Measurements from ENCODE around the gene HSD17B14.
"Not testable (repeated sequence)": the region's sequence is repeated elsewhere in the genome, so short reads cannot be mapped to it uniquely, and the experiment has no call there.

Gene HSD17B14

DNA sequence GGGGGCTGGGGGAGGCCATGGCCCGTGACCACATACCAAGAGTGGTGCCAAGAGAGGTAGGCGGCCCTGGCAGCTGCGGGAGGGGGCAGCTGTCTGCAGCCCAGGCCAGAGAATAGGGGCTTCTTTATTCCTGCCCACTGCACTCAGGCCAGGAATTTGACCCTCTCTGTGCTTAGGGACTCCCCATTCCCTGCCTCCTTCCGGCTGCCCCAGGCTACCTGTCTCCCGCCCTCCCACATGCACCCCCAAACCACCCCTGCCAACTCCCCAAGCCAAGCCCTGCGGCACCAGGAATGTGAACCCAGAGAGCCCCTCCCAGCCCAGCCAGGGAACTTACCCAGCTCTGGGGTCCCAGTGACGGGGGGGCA is 31.4 kb upstream of the HSD17B14 start:
- DNase-seq (ENCODE audit: low spot score) = no peak

DNA sequence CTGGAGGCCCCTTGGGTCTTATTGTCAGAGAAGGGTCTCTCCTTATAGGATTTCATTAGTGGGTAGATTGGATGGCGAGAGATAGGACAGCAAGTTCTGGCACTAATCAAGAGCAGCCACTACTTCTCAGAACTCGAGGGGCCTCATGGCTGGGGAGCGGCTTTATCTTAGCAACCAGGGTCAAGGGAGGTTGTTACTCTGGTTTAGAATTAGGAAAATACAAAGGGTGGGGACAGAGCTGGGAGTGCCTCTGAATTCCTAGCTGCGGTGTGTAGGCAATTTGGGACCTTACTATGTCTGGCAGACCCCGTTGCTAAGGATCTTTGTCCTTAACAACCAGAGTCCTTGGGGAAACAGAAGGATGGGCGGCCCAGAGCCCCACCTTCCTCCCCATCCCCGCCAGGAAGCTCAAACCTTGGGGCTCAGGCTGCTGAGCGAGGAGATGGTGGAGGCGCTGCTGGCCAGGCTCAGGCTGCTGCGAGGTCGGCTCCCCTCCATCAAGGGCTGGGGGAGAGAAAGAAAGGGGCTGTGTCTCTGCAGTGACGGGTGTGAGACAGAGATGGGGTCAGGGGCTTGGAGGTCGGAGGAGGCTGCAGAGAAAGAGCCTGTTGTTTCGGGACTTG is 30.9 kb upstream of the HSD17B14 start:
- DNase-seq (ENCODE audit: low spot score) = no peak

DNA sequence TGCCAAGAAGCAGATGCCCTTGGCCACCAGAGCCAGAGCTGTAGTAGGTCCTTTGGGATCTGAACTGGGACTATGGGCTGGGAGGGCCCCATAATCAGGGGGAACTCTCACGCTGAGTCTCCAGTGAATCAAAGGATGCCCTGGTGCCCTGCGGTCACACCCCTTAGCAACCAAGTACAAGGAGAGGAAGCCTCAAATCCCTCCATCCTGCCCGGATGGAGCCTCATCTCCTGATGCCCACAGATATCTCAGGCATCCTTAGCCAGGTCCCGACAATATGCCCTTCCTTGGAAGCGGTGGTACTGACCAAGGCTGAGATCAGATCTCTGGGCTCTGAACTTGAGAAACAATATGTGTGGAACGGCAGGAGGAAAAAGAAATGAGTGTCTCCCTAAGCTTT is 30.4 kb upstream of the HSD17B14 start:
- no peak for DNase-seq (ENCODE audit: low spot score)

DNA sequence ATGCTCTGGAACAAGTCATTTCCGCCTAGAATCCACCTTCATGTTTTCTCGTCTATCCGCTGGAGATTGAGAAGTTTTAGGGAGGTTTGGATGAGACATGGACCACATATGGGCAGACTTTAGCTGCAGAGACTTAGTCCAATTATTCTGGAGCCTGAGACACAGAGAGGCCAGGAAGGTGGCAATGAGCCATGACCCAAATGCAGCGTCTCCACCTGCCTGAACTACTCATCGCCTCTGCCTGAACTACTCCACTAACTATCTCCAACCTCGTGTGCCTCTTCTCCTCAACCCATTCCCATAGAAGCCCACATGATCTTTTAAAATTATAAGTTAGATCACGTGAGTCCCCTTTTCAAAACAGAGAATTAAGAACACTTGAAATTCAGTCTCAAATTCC is 26.5 kb upstream of the HSD17B14 start:
- DNase-seq (ENCODE audit: low spot score) = no peak

DNA sequence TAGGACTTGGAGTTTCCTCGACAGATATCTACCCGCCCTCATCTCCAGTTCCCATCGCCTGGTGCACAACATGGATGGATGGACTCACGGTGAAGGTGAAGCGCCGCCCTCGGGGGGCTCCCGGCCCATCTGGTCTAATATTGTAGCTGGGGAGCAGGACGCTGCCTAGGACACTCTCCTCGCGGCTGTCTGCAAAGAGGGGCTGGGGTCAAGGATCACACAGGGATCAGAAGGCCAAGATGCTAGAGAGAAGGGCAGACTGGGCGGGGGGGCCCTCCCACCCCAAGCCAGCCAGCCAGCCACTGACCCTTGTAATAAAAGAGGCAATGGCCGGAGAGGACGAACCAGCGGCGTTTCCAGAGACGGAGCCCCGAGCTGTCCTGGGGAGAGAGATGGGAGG is 25.0 kb upstream of the HSD17B14 start:
- DNase-seq (ENCODE audit: low spot score) = no peak

DNA sequence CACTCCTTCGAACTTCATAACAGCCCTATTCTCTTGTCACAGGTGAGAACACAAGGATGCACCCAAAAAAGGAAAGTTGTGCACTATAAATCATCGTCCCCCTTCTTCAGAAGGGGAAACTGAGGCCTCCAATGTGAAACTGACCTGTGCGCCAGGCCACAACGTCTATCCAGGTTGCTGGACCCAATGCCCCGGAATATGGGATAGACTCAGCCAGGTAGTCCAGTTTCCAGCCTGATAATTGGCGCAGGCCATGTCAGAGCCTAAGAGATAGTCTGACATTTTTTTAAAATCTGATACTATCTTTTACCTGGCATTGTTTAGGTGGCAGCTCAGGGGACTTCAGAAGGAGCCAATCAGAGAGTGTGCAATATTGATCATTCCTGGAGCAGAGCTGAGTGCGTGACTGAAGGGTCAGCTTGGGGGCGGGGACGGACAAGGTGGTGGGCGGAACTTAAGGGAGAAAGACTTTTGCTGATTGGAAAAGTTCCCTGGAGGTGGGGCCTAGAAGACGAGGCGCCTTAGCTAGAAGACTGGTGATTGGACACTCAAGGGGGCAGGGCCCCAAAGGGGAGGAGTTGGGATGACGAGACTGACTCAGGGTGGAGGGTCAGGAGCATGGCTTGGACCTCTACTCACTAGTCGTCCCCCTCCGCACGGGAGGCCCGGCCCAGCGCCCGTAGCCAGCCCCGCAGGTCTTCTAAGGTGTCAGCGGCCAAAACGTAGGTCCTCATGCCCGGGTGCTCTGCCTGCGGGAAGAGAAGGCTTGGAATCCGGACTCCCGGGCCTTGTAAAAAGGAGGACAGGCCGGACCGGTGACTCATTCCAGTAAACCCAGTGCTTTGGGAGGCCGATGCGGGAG is 23.7 kb upstream of the HSD17B14 start:
- peak; percentile 52 for DNase-seq (ENCODE audit: low spot score)

DNA sequence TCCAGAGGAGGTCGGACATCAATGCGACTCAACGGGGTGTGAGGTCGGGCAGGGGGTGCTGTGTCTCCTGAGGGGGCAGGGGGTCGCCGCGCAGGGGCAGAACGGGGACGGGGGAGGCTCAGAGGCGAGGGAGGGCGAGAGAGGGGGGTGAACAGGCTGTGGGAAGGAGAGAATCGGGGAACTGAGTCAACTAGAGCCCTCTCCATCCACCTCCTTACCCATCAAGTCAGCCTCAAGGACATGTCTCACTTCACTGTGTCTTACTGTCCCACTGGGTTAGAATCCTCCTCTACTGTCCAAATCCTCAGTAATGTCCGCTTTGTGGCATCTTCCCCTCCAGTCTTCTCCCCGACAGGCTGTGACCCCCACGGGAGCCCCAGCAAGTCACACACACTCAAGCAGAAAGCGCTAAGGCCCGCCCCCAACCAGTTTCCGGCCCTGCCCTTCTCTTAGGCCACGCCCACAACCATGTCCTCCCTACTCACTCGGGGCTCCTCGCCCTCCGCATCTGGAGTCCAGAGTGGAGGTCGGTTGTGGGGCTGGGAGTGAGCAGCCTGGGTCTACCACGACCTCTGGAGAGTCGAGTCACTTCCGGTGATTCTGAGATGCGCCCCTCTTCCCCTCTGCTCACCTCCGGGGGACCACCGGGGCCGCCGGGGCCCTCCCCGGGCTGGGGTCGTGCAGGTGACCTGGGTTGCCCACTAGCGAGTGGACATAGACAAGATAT is 22.9 kb upstream of the HSD17B14 start:
- DNase-seq (ENCODE audit: low spot score) = no peak

DNA sequence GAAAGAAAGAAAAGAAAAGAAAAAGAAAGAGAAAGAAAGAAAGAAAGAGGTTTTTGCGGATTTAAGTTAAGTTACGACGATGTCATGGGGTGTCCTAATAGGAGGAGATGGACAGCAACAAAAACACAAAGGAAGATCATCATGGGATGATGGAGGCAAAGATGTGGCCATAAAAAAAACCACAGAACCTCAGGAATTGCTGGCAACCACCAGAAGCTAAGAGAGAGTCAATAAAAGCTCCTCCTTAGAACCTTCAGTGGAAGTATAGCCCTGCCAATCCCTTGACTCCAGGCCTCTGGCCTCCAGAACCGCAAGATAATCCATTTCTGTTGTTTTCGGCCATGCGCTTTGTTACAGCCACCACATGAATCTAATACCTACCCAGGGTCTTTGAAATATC is 20.6 kb upstream of the HSD17B14 start:
- DNase-seq (ENCODE audit: low spot score) = no peak

DNA sequence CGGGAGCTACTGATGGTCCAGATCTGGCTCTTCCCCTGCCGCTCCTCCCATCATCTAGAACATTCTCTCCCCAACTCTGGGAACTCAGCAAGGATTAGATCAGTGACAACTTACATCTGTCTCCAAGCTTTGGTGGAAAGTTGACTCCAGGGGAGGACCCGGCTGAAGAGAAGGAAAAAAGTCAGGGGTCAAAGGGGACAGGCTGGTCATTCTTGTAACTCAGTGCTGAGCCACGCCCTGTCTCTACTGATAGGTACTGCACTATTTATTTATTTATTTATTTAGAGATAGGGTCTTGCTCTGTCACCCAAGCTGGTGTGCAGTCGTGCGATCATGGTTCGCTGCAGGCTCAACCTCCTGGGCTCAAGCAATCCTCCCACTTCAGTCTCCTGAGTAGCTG is 17.8 kb upstream of the HSD17B14 start:
- DNase-seq (ENCODE audit: low spot score) = no peak

DNA sequence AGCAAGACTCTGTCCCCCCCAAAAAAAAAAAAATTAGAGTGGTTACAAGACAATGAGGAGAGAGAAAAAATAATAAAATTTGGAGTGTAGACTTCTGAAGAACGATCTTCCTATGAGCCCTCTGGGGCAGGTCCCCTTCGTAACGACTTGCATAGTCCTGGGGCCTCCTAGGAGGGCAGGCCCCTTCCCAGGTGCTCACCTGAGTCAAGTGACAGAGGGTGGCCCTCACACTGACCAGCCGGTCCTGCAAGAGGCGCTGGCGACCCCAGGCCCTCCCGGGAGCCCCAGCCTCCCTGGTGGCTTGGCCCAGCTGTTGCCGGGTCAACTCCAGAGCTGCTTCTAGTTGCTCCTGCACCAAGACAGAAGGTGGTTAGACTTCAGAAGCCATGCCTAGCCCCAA is 17.2 kb upstream of the HSD17B14 start:
- DNase-seq (ENCODE audit: low spot score) = no peak

DNA sequence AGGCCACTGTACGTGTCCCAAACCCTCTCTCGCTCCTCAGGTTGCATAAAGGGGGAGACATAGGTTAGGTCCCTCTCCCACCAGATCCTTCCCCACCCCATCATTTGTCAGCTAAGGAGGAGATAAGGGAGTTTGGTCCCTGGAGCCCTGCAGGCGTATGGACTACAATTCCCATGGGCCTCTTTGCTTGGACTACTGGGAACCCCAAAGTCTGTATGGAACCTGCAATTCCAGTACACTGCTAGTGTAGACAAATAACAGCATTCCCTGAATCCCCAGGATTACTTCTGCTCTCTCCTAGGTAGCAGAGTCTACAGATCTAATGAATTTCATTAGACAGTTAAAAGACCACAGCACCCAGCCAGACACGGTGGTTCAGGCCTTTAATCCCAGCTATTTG is 16.0 kb upstream of the HSD17B14 start:
- DNase-seq (ENCODE audit: low spot score) = no peak

DNA sequence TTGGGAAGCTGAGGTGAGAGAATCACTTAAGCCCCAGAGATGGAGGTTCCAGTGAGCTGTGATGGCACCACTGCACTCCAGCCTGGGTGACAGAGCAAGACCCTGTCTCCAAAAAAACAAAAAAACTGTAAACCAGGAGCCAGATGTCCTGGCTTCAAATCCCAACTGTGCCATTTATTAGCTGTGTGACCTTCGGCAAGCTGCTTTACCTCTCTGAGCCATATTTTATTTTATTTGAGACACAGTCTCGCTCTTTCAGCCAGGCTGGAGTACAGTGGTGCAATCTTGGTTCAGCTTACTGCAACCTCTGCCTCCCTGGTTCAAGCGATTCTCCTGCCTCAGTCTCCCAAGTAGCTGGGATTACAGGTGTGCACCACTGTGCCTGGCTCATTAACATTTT is 10.4 kb upstream of the HSD17B14 start:
- not testable (repeated sequence) for DNase-seq (ENCODE audit: low spot score)

DNA sequence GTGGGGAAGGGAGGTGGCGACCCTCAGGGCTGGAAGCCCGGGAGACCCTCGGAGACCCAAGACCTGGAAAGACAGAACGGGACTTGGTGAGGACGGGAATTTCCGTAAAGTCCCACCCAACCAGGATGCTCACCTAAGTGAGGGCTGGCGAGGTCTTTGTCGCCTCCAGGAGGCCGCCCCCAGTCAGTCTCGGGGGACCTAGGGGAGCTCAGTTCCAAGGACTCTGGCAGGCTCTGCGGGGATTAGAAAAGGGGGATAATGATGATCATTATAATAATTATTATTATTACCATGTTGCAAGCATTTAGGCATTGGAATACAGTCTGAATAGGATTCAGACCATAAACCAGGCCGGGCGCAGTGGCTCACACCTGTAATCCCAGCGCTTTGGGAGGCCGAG is 9.1 kb upstream of the HSD17B14 start:
- no peak for DNase-seq (ENCODE audit: low spot score)

DNA sequence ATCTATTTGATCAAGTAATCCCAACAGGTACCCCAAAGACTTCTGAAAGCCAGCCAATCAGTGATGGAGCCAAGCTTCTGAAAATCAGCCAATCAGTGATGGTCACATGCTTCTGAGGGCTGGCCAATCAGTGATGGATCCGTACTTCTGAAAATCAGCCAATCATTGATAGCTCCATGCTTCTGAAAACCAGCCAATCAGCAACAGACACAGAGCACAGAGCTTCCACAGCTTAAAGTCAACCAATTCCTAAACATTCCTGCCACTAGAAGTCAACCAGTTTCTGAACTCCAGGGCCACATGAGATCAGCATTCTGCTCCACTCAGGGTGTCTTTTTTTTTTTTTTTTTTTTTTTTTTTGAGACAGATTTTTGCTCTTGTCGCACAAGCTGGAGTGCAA is 8.2 kb upstream of the HSD17B14 start:
- DNase-seq (ENCODE audit: low spot score) = no peak

DNA sequence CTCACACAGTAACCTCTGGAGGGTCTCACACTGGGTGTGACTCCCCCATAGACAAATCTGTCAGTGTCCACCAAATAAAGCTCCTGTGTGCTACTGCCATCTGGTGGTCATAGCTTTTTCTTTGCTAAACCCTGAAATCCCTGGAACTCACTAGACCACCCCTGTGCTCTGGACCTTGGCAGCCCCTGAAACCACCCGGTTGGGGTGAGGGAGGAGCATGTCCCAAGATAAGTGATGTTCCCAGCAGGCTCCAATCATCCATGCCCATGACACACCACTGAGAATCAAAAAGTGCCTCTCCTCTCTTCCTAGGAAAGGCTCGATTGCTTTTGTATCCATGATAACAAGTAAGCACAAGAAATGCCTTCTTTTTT is 6.5 kb upstream of the HSD17B14 start:
- peak; percentile 41 for DNase-seq (ENCODE audit: low spot score)

DNA sequence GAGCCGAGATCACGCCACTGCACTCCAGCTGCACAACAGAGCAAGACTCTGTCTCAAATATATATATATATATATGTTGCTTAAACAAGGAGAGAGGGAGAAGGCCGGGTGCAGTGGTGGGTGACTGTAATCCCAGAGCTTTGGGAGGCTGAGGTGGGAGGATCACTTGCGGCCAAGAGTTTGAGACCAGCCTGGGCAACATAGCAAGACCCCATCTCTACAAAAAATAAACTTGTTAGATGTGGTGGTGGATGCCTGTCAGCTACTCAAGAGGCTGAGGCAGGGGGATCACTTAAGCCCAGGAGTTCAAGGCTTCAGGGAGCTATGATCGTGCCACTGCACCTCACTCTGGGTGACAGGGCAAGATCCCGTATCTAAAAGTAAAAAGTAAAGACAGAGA is 5.3 kb upstream of the HSD17B14 start:
- no peak for DNase-seq (ENCODE audit: low spot score)

DNA sequence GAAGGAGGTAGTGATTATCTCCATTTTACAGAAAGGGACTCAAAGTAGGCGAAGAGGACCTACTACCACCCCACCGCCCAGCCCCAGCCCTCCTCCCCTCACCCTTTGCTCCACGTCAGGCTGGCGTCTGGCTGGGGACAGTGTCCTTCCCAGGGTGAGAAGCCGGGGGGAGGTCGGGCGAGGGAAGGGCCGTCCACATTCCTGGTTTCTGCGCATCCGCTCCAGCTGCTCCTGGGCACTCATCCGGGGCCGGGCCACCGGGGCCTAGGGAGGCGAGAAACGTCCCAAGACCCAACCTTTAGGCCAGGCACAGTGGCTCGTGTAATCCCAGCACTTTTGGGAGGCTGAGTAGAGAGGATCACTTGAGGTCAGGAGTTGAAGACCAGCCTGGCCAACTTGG is 4.8 kb upstream of the HSD17B14 start:
- DNase-seq (ENCODE audit: low spot score) = no peak

DNA sequence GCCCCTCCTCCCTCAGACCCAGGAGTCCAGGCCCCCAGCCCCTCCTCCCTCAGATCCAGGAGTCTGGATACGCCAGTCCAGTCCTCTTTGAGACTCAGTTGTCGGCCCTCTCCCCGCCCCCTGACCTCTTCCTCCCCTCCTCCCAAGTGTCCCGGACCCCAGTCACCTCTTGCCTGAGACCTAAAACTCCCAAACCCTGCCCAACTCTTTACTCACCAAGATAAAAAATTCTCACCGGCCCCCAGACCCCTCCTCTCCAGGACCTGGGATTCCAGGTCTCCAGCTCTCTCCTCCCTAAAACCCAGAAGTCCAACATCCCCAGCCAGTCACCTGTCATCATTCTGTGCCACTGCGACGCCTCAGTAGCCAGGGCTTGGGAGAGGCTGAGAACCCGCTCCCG is 1.4 kb upstream of the HSD17B14 start:
- no peak for DNase-seq (ENCODE audit: low spot score)

DNA sequence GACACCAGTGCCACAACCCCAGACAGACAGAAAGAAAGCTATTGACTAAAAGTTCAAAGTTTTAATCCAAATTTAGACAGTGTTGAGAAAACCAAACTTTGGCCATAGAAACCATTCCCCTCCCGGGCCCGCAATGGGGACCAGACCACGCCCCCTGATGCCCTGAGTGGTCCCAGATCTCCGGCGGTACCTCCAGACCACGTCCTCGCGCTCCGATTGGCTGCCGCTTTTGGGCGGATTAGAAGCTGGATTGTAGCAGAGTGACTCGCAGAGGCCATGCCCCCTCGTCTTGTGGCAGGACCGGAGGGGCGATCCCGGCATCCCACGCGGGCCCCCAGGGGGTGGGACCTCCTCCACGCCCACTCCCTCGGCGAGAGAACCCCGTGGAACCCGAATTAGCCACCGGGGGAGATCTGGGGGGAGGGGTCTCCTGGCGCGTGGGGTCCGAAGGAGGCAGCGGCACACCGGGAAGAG is 797 bp upstream of the HSD17B14 start:
- peak; percentile 85 for DNase-seq (ENCODE audit: low spot score)

DNA sequence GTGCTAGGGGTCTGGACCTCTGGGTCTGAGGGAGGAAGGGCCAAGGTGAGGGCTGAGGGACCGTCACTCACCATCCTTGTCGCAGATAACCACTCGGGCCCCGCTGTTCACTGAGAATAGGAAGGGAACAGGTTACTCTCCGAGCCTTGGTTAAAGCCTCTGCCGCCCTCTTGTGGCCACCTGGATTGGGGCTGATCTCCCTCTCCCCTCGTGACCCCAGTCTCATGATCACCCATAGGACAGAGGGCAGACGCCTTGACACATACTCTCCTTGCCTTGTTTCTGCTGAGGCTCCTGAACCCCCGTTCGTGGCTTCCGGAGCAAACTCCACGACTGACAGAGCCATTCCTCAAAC is 580 bp downstream of the HSD17B14 start:
- peak; percentile 80 for DNase-seq (ENCODE audit: low spot score)

DNA sequence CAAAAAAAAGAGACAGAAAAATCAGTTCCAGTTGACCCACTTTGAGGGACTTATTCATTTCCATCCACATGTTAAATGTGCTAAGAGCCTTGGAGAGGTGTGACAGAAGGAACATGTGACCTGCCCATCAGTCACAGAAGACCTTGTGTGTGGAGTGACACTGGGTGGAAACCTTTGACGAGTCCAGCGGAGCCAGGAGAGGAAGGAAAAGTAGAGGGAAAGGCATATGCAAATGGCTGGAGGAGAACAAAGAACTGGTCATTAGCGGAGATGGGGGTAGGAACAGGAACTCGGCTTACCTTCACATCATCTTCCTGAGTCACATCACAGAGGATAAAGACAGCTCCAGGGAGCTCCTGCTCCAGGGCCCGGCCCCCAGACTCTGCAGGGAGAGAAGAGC is 2.3 kb downstream of the HSD17B14 start:
- no peak for DNase-seq (ENCODE audit: low spot score)

DNA sequence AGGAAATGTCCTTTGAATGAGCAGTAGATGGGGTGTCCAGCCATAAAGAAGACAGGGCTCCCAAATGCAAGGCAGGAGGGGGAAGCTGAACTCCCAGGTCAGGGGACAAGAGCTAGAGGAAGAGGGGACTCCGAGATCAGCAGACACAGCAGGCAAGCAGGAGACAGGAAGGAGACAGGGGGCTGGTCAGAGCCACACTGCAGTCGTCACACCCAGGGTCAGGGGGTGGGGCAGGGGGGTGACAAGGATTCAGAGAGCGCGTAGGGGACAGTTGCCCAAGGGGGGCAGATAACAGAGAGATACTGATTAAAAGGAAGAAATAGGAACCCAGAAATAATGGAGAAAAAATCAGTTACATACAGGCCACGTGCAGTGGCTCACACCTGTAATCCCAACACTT is 3.2 kb downstream of the HSD17B14 start:
- no peak for DNase-seq (ENCODE audit: low spot score)

DNA sequence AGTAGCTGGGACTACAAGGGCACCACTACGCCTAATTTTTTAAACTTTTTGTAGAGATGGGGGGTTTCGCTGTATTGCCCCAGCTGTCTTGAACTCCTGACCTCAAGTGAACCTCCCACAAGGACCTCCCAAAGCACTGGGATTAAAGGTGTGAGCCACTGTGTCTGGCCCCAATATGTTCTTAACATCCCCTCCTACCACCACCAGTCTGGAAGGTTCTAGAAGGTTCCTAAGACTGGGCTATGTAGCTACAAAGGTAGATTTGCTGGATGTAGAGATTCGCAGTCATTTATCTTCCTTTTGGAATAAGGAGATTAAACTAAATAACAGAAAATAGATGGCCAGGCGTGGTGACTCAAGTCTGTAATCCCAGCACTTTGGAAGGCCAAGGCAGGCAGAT is 5.3 kb downstream of the HSD17B14 start:
- no peak for DNase-seq (ENCODE audit: low spot score)
